ENCODE data around the gene FIBP. TPM values are rescaled to one million over a fixed set of nuclear protein-coding genes. Genes with fewer than 3 reads are reported as not detected.
A peak's percentile ranks its signal among the peaks of the same experiment; 100 is the strongest.
"Not testable (repeated sequence)": the region's sequence is repeated elsewhere in the genome, so short reads cannot be mapped to it uniquely, and the experiment has no call there.

Gene FIBP
- total RNA-seq, 1 donor from 2014 or later = 76.5 TPM

- peaks cover under 1% of the 10 kb centered on the region for H3K27me3 Mint-ChIP-seq
- no peak overlapping the region for H3K4me3 Mint-ChIP-seq
- TF ChIP-seq CTCF (IDR thresholded peaks at IDR 0.05) = no peak
- CTCF ChIA-PET = interaction anchor here (1.2 kb wide), 1 partner anchor 7 kb away, joined by 3 read pairs; the partner anchor contains the start of gene FIBP
- H3K9me3 Mint-ChIP-seq = no peaks in the 10 kb centered on the region
- H3K36me3 Mint-ChIP-seq (ENCODE audit: low read depth) = no peaks in the 10 kb centered on the region
- peaks cover 37% of the 10 kb centered on the region for H3K4me1 Mint-ChIP-seq
- DNase-seq (no peak), ATAC-seq (ENCODE audit: low read depth) (no peak)
- intact Hi-C loops (cut with micrococcal nuclease) = no loop called here
- no peak overlapping the region for H3K27ac Mint-ChIP-seq
- POLR2A ChIA-PET = interaction anchor here (0.7 to 2.9 kb wide), 6 partner anchors 7 to 32 kb away, joined by 4 to 17 read pairs (median 5); partner anchors contain the start of genes C11orf68, DRAP1 and FIBP
Observed at GRCh38 chr11:65895482-65895981, 7.3 kb upstream of the FIBP start.

GRCh38 chr11:65894034-65894591 lies 5.8 kb upstream of the FIBP start:
- intact Hi-C loops (cut with micrococcal nuclease) = no loop called here
- POLR2A ChIA-PET = interaction anchor here (0.9 to 11.8 kb wide), 17 partner anchors 8 to 471 kb away, joined by 3 to 340 read pairs (median 4); partner anchors contain the start of genes C11orf68, CFL1, KAT5 and MUS81
- no peak for TF ChIP-seq CTCF (IDR thresholded peaks at IDR 0.05)
- H3K9me3 Mint-ChIP-seq = no peaks in the 10 kb centered on the region
- peak overlapping the region; percentile 78 for H3K4me3 Mint-ChIP-seq
- no peaks in the 10 kb centered on the region for H3K36me3 Mint-ChIP-seq (ENCODE audit: low read depth)
- no peaks in the 10 kb centered on the region for H3K27me3 Mint-ChIP-seq
- CTCF ChIA-PET = interaction anchor here (0.6 to 2.7 kb wide), 2 partner anchors 9 to 35 kb away, joined by 3 to 17 read pairs; no protein-coding TSS in a partner anchor
- H3K4me1 Mint-ChIP-seq = peaks cover 46% of the 10 kb centered on the region
- peak overlapping the region; percentile 86 for H3K27ac Mint-ChIP-seq
- DNase-seq (no peak), ATAC-seq (ENCODE audit: low read depth) (no peak)

GRCh38 chr11:65892661-65893317 lies 4.5 kb upstream of the FIBP start:
- Mint-ChIP-seq H3K4me3 (peak overlapping the region; percentile 79), H3K4me1 (peaks cover 57% of the 10 kb centered on the region), H3K27me3 (no peaks in the 10 kb centered on the region), H3K27ac (peak overlapping the region; percentile 86), H3K9me3 (no peaks in the 10 kb centered on the region), H3K36me3 (ENCODE audit: low read depth) (peaks cover 5% of the 10 kb centered on the region)
- DNase-seq (no peak), ATAC-seq (ENCODE audit: low read depth) (no peak)
- ChIA-PET CTCF (interaction anchor here (1.5 to 2.7 kb wide), 2 partner anchors 8 to 33 kb away, joined by 3 to 17 read pairs; partner anchors contain the start of gene MUS81), POLR2A (interaction anchor here (0.6 to 11.8 kb wide), 7 partner anchors 8 to 778 kb away, joined by 4 to 340 read pairs (median 11); partner anchors contain the start of genes C11orf68, CFL1, MUS81 and SART1)
- TF ChIP-seq CTCF (IDR thresholded peaks at IDR 0.05) = no peak
- intact Hi-C loops (cut with micrococcal nuclease) = no loop called here

- POLR2A ChIA-PET = interaction anchor here (0.6 to 11.8 kb wide), 6 partner anchors 9 to 67 kb away, joined by 3 to 340 read pairs (median 30); partner anchors contain the start of genes C11orf68, CFL1, FOSL1 and MUS81
- Mint-ChIP-seq H3K4me3 (peak overlapping the region; percentile 79), H3K4me1 (peaks cover 64% of the 10 kb centered on the region), H3K27ac (peak overlapping the region; percentile 86)
- DNase-seq; H3K27me3 Mint-ChIP-seq; intact Hi-C loops (cut with micrococcal nuclease); ATAC-seq (ENCODE audit: low read depth); H3K9me3 Mint-ChIP-seq; H3K36me3 Mint-ChIP-seq (ENCODE audit: low read depth): not testable (repeated sequence)
- CTCF ChIA-PET = interaction anchor here (1.5 kb wide), 1 partner anchor 32 kb away, joined by 3 read pairs; the partner anchor contains the start of gene MUS81
Observed at GRCh38 chr11:65892137-65892540, 3.9 kb upstream of the FIBP start.

GRCh38 chr11:65891219-65892136 lies 3.2 kb upstream of the FIBP start:
- no peak for TF ChIP-seq CTCF (IDR thresholded peaks at IDR 0.05)

More at GRCh38 chr11:65891219-65892136, 3.2 kb upstream of the FIBP start:
- peaks cover 10% of the 10 kb centered on the region for H3K36me3 Mint-ChIP-seq (ENCODE audit: low read depth)
- DNase-seq (no peak), ATAC-seq (ENCODE audit: low read depth) (no peak)
- peak overlapping the region; percentile 79 for H3K4me3 Mint-ChIP-seq
- H3K27me3 Mint-ChIP-seq = no peaks in the 10 kb centered on the region
- H3K9me3 Mint-ChIP-seq = no peaks in the 10 kb centered on the region
- ChIA-PET POLR2A (interaction anchor here (0.6 to 11.8 kb wide), 37 partner anchors 7 to 756 kb away, joined by 3 to 340 read pairs (median 7); partner anchors contain the start of genes BANF1, C11orf68, CFL1 and CST6), CTCF (interaction anchor here (0.5 to 4.2 kb wide), 19 partner anchors 9 to 225 kb away, joined by 3 to 63 read pairs (median 3); partner anchors contain the start of genes C11orf68, CFL1, FOSL1 and KAT5)
- intact Hi-C loops (cut with micrococcal nuclease) = loop anchor here (2.0 kb wide), 1 partner anchor 179 kb away; the partner anchor contains the start of gene KAT5
- H3K4me1 Mint-ChIP-seq = peaks cover 71% of the 10 kb centered on the region
- H3K27ac Mint-ChIP-seq = peak overlapping the region; percentile 86
